Chondrocyte (in vitro differentiated cells): ENCODE data around the gene RPE. TPM values are rescaled to one million over a fixed set of nuclear protein-coding genes. Genes with fewer than 3 reads are reported as not detected.

Experiments
- DNase-seq: peaks from one replicate; pipeline ENCODE4 v3.0.0; 2021; ENCODE audit warnings: mixed read lengths, low spot score
- H3K27ac Mint-ChIP-seq: one replicate; pipeline ENCODE4 v1.8.0; 2021; ENCODE audit warnings: mild to moderate bottlenecking, moderate library complexity, mixed read lengths; ENCODE audit not compliant: unreplicated experiment
- H3K27me3 Mint-ChIP-seq: 2 replicates; pipeline ENCODE4 v1.8.0; 2021; ENCODE audit warnings: low read depth, mixed read lengths
- H3K36me3 Mint-ChIP-seq: 2 replicates; pipeline ENCODE4 v1.8.0; 2021; ENCODE audit warnings: low read depth, mixed read lengths
- H3K4me1 Mint-ChIP-seq: 2 replicates; pipeline ENCODE4 v1.8.0; 2021; ENCODE audit warnings: low read depth, mild to moderate bottlenecking, mixed read lengths
- H3K4me3 Mint-ChIP-seq: one replicate; pipeline ENCODE4 v1.8.0; 2021; ENCODE audit warnings: mild to moderate bottlenecking, moderate library complexity, mixed read lengths; ENCODE audit not compliant: unreplicated experiment
- H3K9me3 Mint-ChIP-seq: 2 replicates; pipeline ENCODE4 v1.8.0; 2021; ENCODE audit warnings: low read depth, mixed read lengths
- total RNA-seq: library from RNA; stranded (reverse); gene quantifications from 3 replicates; pipeline ENCODE4 v1.2.1, GENCODE V29; 2021
- TF ChIP-seq, protein P1 (sequence below): fragments of 200-600 bp; sonication (generic); IDR thresholded peaks from 2 replicates; pipeline ENCODE4 v1.5.0; 2021; ENCODE audit warnings: antibody characterized with exemption, mild to moderate bottlenecking, moderate library complexity

RPE gene
- total RNA-seq, 1 donor from 2014 or later, result 41.8 TPM

DNA sequence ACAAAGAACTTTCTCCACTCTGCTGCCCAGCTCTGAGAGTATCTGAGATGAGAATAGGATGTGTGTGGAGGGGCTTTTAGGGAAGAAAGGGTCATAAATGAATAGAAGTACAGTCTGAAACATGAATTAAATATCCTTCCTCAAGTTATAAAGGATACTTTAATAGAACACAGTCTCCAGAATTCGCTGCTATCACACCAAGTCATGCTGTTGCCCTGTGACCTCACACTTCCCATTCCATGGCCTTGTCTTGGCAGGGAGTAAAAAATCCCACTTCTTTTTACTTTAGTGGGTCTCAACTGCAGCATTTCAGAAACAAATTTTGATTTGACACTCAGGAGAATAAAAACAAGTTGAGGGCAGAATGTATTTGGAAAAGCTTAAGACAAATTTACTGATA, 3.8 kb upstream of the RPE start:
- Mint-ChIP-seq H3K9me3 (no peaks in the 10 kb centered on the region), H3K4me3 (no peak overlapping the region)

DNA sequence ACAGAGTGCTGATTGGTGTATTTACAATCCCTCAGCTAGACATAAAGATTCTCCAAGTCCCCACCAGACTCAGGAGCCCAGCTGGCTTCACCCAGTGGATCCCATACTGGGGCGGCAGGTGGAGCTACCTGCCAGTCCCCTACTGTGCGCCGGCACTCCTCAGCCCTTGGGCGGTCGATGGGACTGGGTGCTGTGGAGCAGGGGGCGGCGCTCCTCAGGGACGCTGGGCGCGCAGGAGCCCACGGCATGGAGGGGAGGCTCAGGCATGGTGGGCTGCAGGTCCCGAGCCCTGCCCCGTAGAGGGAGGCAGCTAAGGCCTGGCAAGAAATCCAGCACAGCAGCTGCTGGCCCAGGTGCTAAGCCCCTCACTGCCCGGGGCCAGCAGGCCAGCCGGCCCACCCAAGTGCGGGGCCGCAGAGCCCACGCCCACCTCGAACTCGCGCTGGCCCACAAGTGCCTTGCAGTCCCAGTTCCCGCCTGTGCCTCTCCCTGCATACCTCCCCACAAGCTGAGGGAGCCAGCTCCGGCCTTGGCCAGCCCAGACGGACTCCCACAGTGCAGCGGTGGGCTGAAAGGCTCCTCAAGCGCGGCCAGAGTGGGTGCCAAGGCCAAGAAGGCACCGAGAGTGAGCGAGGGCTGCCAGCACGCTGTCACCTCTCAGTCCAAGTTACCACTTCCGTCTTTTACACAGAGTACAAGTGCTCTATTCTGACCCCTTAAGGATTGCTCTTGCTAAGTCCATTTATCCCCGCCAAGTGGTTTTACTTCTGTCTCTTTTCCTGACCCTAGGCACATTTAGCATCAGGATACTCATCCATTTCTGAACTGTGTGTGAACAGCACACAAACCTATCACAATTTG, 1.7 kb upstream of the RPE start:
- peaks cover 33% of the 10 kb centered on the region for H3K4me1 Mint-ChIP-seq

More for the DNA sequence above, 3.8 kb upstream of the RPE start:
- H3K27me3 Mint-ChIP-seq, result peaks cover 4% of the 10 kb centered on the region
- H3K27ac Mint-ChIP-seq, result no peak overlapping the region
- H3K36me3 Mint-ChIP-seq, result no peaks in the 10 kb centered on the region
- DNase-seq, result no peak
- H3K4me1 Mint-ChIP-seq, result peaks cover 15% of the 10 kb centered on the region
- TF ChIP-seq, protein P1, sequence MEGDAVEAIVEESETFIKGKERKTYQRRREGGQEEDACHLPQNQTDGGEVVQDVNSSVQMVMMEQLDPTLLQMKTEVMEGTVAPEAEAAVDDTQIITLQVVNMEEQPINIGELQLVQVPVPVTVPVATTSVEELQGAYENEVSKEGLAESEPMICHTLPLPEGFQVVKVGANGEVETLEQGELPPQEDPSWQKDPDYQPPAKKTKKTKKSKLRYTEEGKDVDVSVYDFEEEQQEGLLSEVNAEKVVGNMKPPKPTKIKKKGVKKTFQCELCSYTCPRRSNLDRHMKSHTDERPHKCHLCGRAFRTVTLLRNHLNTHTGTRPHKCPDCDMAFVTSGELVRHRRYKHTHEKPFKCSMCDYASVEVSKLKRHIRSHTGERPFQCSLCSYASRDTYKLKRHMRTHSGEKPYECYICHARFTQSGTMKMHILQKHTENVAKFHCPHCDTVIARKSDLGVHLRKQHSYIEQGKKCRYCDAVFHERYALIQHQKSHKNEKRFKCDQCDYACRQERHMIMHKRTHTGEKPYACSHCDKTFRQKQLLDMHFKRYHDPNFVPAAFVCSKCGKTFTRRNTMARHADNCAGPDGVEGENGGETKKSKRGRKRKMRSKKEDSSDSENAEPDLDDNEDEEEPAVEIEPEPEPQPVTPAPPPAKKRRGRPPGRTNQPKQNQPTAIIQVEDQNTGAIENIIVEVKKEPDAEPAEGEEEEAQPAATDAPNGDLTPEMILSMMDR, result no peak

DNA sequence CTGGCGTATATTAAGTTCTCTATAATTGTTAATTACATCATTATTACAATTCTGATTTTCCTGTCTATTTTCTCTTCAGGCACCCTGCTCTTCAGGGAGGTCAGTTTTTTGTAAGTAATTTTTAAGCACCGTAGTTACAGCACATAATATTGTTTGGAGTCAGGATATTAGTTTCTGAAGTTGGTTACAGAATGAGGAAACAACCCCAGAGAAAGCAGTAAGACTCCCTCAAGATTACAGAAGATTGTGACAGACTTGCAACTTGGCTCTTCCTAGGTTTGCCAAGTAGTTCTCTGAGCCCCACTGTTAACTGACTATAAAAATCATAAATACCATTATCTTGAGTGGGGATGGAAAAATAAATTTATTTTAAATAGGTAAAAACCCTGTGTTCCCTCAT, 921 bp downstream of the RPE start:
- no peaks in the 10 kb centered on the region for H3K9me3 Mint-ChIP-seq
- H3K27ac Mint-ChIP-seq, result peak overlapping the region; percentile 89
- TF ChIP-seq, protein P1, result no peak
- H3K27me3 Mint-ChIP-seq, result no peaks in the 10 kb centered on the region
- peaks cover 49% of the 10 kb centered on the region for H3K4me1 Mint-ChIP-seq
- H3K4me3 Mint-ChIP-seq, result peak overlapping the region; percentile 95
- DNase-seq, result no peak
- peaks cover 3% of the 10 kb centered on the region for H3K36me3 Mint-ChIP-seq

More for the DNA sequence above, 1.7 kb upstream of the RPE start:
- Mint-ChIP-seq H3K4me3 (no peak overlapping the region), H3K27me3 (no peaks in the 10 kb centered on the region), H3K9me3 (no peaks in the 10 kb centered on the region), H3K27ac (no peak overlapping the region), H3K36me3 (no peaks in the 10 kb centered on the region)
- no peak for DNase-seq
- TF ChIP-seq, protein P1, result no peak

DNA sequence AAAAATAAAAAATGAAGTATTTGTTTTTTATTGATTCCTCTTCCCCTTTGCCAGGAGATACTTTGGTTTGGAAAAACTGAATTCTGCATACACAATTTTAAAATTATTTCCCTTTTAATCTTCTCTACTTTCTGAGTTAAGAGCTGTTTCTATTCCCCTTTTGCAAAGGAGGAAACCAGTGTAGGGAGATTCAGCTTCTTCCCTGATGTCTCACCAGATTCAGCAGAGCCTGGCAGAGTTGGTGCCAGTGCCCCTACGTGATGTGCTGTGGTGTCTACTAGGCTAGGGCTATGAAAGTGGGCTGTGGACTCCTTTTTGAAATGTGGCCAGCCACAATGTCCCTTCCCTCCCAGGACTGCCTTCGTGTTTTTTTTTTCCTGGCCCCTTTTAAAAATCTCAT, 2.4 kb downstream of the RPE start:
- H3K27me3 Mint-ChIP-seq, result no peaks in the 10 kb centered on the region
- peak overlapping the region; percentile 32 for H3K27ac Mint-ChIP-seq
- H3K9me3 Mint-ChIP-seq, result no peaks in the 10 kb centered on the region
- peaks cover 49% of the 10 kb centered on the region for H3K4me1 Mint-ChIP-seq
- TF ChIP-seq, protein P1, result no peak
- no peak overlapping the region for H3K4me3 Mint-ChIP-seq
- peaks cover 3% of the 10 kb centered on the region for H3K36me3 Mint-ChIP-seq
- no peak for DNase-seq

DNA sequence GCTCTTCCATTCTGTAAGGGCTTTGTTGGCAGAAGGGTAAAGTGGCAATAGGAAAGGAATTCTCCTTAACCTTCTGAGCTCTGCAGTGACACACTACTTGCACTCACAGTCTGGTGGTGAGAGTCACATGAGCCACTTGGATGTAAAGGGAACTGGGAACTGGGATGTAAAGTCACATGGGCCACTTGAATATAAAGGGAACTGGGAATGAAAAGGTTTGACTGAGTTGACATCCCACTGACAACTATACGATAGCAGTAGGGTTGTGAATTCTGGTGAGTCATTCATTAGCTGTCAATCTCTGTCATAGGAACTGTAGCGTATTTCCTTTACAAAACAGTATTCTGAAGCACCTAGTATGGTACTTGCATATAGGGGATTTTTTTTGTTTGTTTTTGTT, 5.5 kb downstream of the RPE start:
- Mint-ChIP-seq H3K36me3 (peaks cover 12% of the 10 kb centered on the region), H3K27me3 (no peaks in the 10 kb centered on the region), H3K4me3 (no peak overlapping the region), H3K9me3 (no peaks in the 10 kb centered on the region), H3K4me1 (peaks cover 40% of the 10 kb centered on the region), H3K27ac (no peak overlapping the region)
- TF ChIP-seq, protein P1, result no peak
- DNase-seq, result no peak
